ENCODE measurements around the gene UCMA. TPM values are rescaled to one million over a fixed set of nuclear protein-coding genes. Genes with fewer than 3 reads are reported as not detected.

The UCMA gene
- total and polyA plus RNA-seq, 2 donors (not counting 1 experiment from before 2014, with no cell fraction given), result not detected

- no peaks in the 10 kb centered on the region for H3K27me3 ChIP-seq (ENCODE audit: control insufficient read depth, insufficient read depth, low read length)
- no peaks in the 10 kb centered on the region for H4K20me1 ChIP-seq (ENCODE audit: control insufficient read depth, extremely low read depth, insufficient read depth, low read length)
- no peaks in the 10 kb centered on the region for H3K9me3 ChIP-seq (ENCODE audit: control insufficient read depth, insufficient read depth, low read depth, low read length)
- peak; percentile 14 to 86 for DNase-seq (ENCODE audit: low read depth in 2 of 2)
- H3K79me2 ChIP-seq (ENCODE audit: control insufficient read depth, insufficient read depth, low read length), result no peaks in the 10 kb centered on the region
- H3K4me1 ChIP-seq (ENCODE audit: control insufficient read depth, extremely low read depth, insufficient read depth, low read length), result no peaks in the 10 kb centered on the region
- H3K36me3 ChIP-seq (ENCODE audit: control insufficient read depth, insufficient read depth, low read length), result no peaks in the 10 kb centered on the region
- no peak overlapping the region for H3K9ac ChIP-seq (ENCODE audit: insufficient read depth, low read length)
- peak overlapping the region; percentile 18 for H3K4me2 ChIP-seq (ENCODE audit: extremely low read depth, insufficient read depth, low read length)
- peak overlapping the region in 1 of 4 experiments; percentile 11 for H3K4me3 ChIP-seq (replicated peaks in 1 of 4; ENCODE audit: control extremely low read depth in 1 of 4, insufficient read depth in 1 of 4, low read depth in 3 of 4, low read length in 4 of 4)
- H3K27ac ChIP-seq (ENCODE audit: insufficient read depth, low read length), result no peak overlapping the region
- TF ChIP-seq CTCF (conservative IDR thresholded peaks at IDR 0.05 in 1 of 2, IDR thresholded peaks at IDR 0.05 in 1 of 2; ENCODE audit: low read depth in 1 of 2, low read length in 2 of 2), result peak in 1 of 2 donors; percentile 6
- TF ChIP-seq EZH2 (IDR thresholded peaks at IDR 0.05; ENCODE audit: low read length, missing control alignments), result no peak
- peak overlapping the region; percentile 9 for H2AFZ ChIP-seq (ENCODE audit: low read length)
These were observed 38.0 kb upstream of the UCMA start for GRCh38 chr10:13272164-13272571.

- Histone ChIP-seq H4K20me1 (ENCODE audit: control insufficient read depth, extremely low read depth, insufficient read depth, low read length) (no peaks in the 10 kb centered on the region), H3K27me3 (ENCODE audit: control insufficient read depth, insufficient read depth, low read length) (no peaks in the 10 kb centered on the region), H3K4me3 (replicated peaks in 1 of 4; ENCODE audit: control extremely low read depth in 1 of 4, insufficient read depth in 1 of 4, low read depth in 3 of 4, low read length in 4 of 4) (peak overlapping the region in 1 of 4 experiments; percentile 11), H3K4me2 (ENCODE audit: extremely low read depth, insufficient read depth, low read length) (no peak overlapping the region), H3K4me1 (ENCODE audit: control insufficient read depth, extremely low read depth, insufficient read depth, low read length) (no peaks in the 10 kb centered on the region), H3K79me2 (ENCODE audit: control insufficient read depth, insufficient read depth, low read length) (no peaks in the 10 kb centered on the region), H3K9ac (ENCODE audit: insufficient read depth, low read length) (no peak overlapping the region), H3K27ac (ENCODE audit: insufficient read depth, low read length) (no peak overlapping the region), H3K36me3 (ENCODE audit: control insufficient read depth, insufficient read depth, low read length) (no peaks in the 10 kb centered on the region), H2AFZ (ENCODE audit: low read length) (peak overlapping the region; percentile 9), H3K9me3 (ENCODE audit: control insufficient read depth, insufficient read depth, low read depth, low read length) (no peaks in the 10 kb centered on the region)
- peak; percentile 34 to 60 for TF ChIP-seq CTCF (conservative IDR thresholded peaks at IDR 0.05 in 1 of 2, IDR thresholded peaks at IDR 0.05 in 1 of 2; ENCODE audit: low read depth in 1 of 2, low read length in 2 of 2)
- no peak for TF ChIP-seq EZH2 (IDR thresholded peaks at IDR 0.05; ENCODE audit: low read length, missing control alignments)
- peak in 1 of 2 donors; percentile 17 for DNase-seq (ENCODE audit: low read depth in 2 of 2)
These were observed 37.5 kb upstream of the UCMA start for GRCh38 chr10:13271552-13272163.

GRCh38 chr10:13270877-13271551, 36.8 kb upstream of the UCMA start:
- Histone ChIP-seq H3K4me3 (replicated peaks in 1 of 4; ENCODE audit: control extremely low read depth in 1 of 4, insufficient read depth in 1 of 4, low read depth in 3 of 4, low read length in 4 of 4) (no peak overlapping the region), H2AFZ (ENCODE audit: low read length) (no peak overlapping the region), H3K27me3 (ENCODE audit: control insufficient read depth, insufficient read depth, low read length) (no peaks in the 10 kb centered on the region), H4K20me1 (ENCODE audit: control insufficient read depth, extremely low read depth, insufficient read depth, low read length) (no peaks in the 10 kb centered on the region), H3K4me1 (ENCODE audit: control insufficient read depth, extremely low read depth, insufficient read depth, low read length) (no peaks in the 10 kb centered on the region), H3K9ac (ENCODE audit: insufficient read depth, low read length) (no peak overlapping the region), H3K79me2 (ENCODE audit: control insufficient read depth, insufficient read depth, low read length) (no peaks in the 10 kb centered on the region), H3K36me3 (ENCODE audit: control insufficient read depth, insufficient read depth, low read length) (no peaks in the 10 kb centered on the region), H3K27ac (ENCODE audit: insufficient read depth, low read length) (no peak overlapping the region), H3K4me2 (ENCODE audit: extremely low read depth, insufficient read depth, low read length) (no peak overlapping the region), H3K9me3 (ENCODE audit: control insufficient read depth, insufficient read depth, low read depth, low read length) (no peaks in the 10 kb centered on the region)
- TF ChIP-seq EZH2 (IDR thresholded peaks at IDR 0.05; ENCODE audit: low read length, missing control alignments) (no peak), CTCF (conservative IDR thresholded peaks at IDR 0.05 in 1 of 2, IDR thresholded peaks at IDR 0.05 in 1 of 2; ENCODE audit: low read depth in 1 of 2, low read length in 2 of 2) (no peak)
- DNase-seq (ENCODE audit: low read depth in 2 of 2), result peak; percentile 28 to 48
